Glutamatergic neuron (in vitro differentiated cells): ENCODE data around the gene USP20. TPM values are rescaled to one million over a fixed set of nuclear protein-coding genes. Genes with fewer than 3 reads are reported as not detected.

ENCODE experiments used
- DNase-seq: peaks from one replicate; pipeline ENCODE4 v3.0.0; 2022
- H3K27ac Mint-ChIP-seq: one replicate; pipeline ENCODE4 v1.8.0; 2020; ENCODE audit warnings: mild to moderate bottlenecking, mixed read lengths, inconsistent platforms; ENCODE audit not compliant: unreplicated experiment
- H3K27me3 Mint-ChIP-seq: one replicate; pipeline ENCODE4 v1.8.0; 2020; ENCODE audit warnings: mild to moderate bottlenecking, moderate library complexity, mixed read lengths, inconsistent platforms; ENCODE audit not compliant: unreplicated experiment
- H3K36me3 Mint-ChIP-seq: one replicate; pipeline ENCODE4 v1.8.0; 2020; ENCODE audit warnings: mild to moderate bottlenecking, mixed read lengths, inconsistent platforms; ENCODE audit not compliant: unreplicated experiment
- H3K4me1 Mint-ChIP-seq: one replicate; pipeline ENCODE4 v1.8.0; 2020; ENCODE audit warnings: mild to moderate bottlenecking, low read depth, mixed read lengths, inconsistent platforms; ENCODE audit not compliant: unreplicated experiment
- H3K4me3 Mint-ChIP-seq: one replicate; pipeline ENCODE4 v1.8.0; 2020; ENCODE audit warnings: mild to moderate bottlenecking, mixed read lengths, inconsistent platforms; ENCODE audit not compliant: unreplicated experiment
- H3K9me3 Mint-ChIP-seq: one replicate; pipeline ENCODE4 v1.8.0; 2020; ENCODE audit warnings: mild to moderate bottlenecking, moderate library complexity, mixed read lengths, inconsistent platforms; ENCODE audit not compliant: unreplicated experiment
- total RNA-seq: library from RNA; stranded (reverse); fragmentation: NEBNext Ultra II Directional; extraction: Animal tissue kit (Norgen Biotek cat#: 25700); gene quantifications from one replicate; pipeline ENCODE4 v1.2.1, GENCODE V29; 2021; ENCODE audit not compliant: unreplicated experiment
- TF ChIP-seq, protein P1 (sequence below): fragments of 200-600 bp; sonication (generic); IDR thresholded peaks from one replicate; pipeline ENCODE4 v1.5.0; 2021; ENCODE audit not compliant: partially characterized antibody, unreplicated experiment

Gene USP20
- total RNA-seq, 1 donor from 2014 or later: 93.5 TPM

DNA sequence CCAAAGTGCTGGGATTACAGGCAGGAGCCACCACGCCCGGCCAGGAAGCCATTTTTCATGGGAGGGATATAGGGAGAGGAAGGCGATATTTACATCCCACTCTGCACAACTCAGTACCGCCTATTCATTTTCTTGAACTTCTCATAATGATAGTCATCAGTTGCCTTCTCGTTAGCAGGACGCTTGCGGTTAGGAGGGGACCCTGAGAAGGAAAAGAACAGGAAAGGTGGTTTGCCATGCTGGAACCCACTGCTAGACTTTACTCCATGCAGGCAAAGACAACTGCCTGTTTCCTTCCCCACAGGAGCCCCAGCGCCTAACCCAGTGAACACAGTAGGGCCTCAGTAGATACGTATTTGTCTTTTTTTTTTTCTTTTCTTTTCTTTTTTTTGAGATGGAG, 7.2 kb upstream of the USP20 start:
- no peak for DNase-seq
- Mint-ChIP-seq H3K36me3 (no peaks in the 10 kb centered on the region), H3K27ac (no peak overlapping the region), H3K4me3 (no peak overlapping the region), H3K4me1 (peaks cover under 1% of the 10 kb centered on the region), H3K9me3 (peaks cover 2% of the 10 kb centered on the region), H3K27me3 (no peaks in the 10 kb centered on the region)
- TF ChIP-seq, protein P1, sequence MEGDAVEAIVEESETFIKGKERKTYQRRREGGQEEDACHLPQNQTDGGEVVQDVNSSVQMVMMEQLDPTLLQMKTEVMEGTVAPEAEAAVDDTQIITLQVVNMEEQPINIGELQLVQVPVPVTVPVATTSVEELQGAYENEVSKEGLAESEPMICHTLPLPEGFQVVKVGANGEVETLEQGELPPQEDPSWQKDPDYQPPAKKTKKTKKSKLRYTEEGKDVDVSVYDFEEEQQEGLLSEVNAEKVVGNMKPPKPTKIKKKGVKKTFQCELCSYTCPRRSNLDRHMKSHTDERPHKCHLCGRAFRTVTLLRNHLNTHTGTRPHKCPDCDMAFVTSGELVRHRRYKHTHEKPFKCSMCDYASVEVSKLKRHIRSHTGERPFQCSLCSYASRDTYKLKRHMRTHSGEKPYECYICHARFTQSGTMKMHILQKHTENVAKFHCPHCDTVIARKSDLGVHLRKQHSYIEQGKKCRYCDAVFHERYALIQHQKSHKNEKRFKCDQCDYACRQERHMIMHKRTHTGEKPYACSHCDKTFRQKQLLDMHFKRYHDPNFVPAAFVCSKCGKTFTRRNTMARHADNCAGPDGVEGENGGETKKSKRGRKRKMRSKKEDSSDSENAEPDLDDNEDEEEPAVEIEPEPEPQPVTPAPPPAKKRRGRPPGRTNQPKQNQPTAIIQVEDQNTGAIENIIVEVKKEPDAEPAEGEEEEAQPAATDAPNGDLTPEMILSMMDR: no peak

GRCh38 chr9:129828969-129829368, 6.3 kb upstream of the USP20 start:
- no peaks in the 10 kb centered on the region for H3K27me3 Mint-ChIP-seq
- H3K36me3 Mint-ChIP-seq: no peaks in the 10 kb centered on the region
- DNase-seq: no peak
- peaks cover 1% of the 10 kb centered on the region for H3K4me1 Mint-ChIP-seq
- no peak overlapping the region for H3K4me3 Mint-ChIP-seq
- no peak overlapping the region for H3K27ac Mint-ChIP-seq
- TF ChIP-seq, protein P1: no peak
- H3K9me3 Mint-ChIP-seq: peaks cover 2% of the 10 kb centered on the region

- TF ChIP-seq, protein P1: no peak
- H3K27ac Mint-ChIP-seq: no peak overlapping the region
- no peak for DNase-seq
- H3K4me3 Mint-ChIP-seq: peak overlapping the region; percentile 12
- H3K9me3 Mint-ChIP-seq: peaks cover 2% of the 10 kb centered on the region
- H3K4me1 Mint-ChIP-seq: peaks cover 15% of the 10 kb centered on the region
- H3K27me3 Mint-ChIP-seq: peaks cover 2% of the 10 kb centered on the region
- H3K36me3 Mint-ChIP-seq: no peaks in the 10 kb centered on the region
Measured at GRCh38 chr9:129832982-129833381, 2.3 kb upstream of the USP20 start.

GRCh38 chr9:129834489-129835127, 650 bp upstream of the USP20 start:
- peak overlapping the region; percentile 99 for H3K4me3 Mint-ChIP-seq
- peak overlapping the region; percentile 90 for H3K27ac Mint-ChIP-seq
- peaks cover 7% of the 10 kb centered on the region for H3K27me3 Mint-ChIP-seq
- no peak for DNase-seq
- TF ChIP-seq, protein P1: no peak
- peaks cover 25% of the 10 kb centered on the region for H3K4me1 Mint-ChIP-seq
- H3K9me3 Mint-ChIP-seq: peaks cover 2% of the 10 kb centered on the region
- no peaks in the 10 kb centered on the region for H3K36me3 Mint-ChIP-seq

GRCh38 chr9:129835860-129836223, 584 bp downstream of the USP20 start:
- H3K36me3 Mint-ChIP-seq: no peaks in the 10 kb centered on the region
- peaks cover 25% of the 10 kb centered on the region for H3K4me1 Mint-ChIP-seq
- peaks cover 2% of the 10 kb centered on the region for H3K9me3 Mint-ChIP-seq
- no peak for DNase-seq
- TF ChIP-seq, protein P1: no peak
- H3K27me3 Mint-ChIP-seq: peaks cover 7% of the 10 kb centered on the region
- peak overlapping the region; percentile 96 for H3K4me3 Mint-ChIP-seq
- peak overlapping the region; percentile 86 for H3K27ac Mint-ChIP-seq
